ENCODE results near the gene LYPD1. TPM values are rescaled to one million over a fixed set of nuclear protein-coding genes. Genes with fewer than 3 reads are reported as not detected.
A peak's percentile ranks its signal among the peaks of the same experiment; 100 is the strongest.

The LYPD1 gene
- total and polyA plus RNA-seq, 2 of the 4 experiments (the other 2 are of a cell fraction): 66.1 to 87.6 TPM

- peak overlapping the region; percentile 98 for H3K18ac ChIP-seq (ENCODE audit: low read depth, low read length)
- peak overlapping the region; percentile 50 for H3K4me2 ChIP-seq (ENCODE audit: low read depth, low read length)
- no TSS peak for BruUV-seq (replicated peaks)
- no peak for TF ChIP-seq POLR2A (IDR thresholded peaks at IDR 0.05; ENCODE audit: low read depth, low read length)
- peak; percentile 70 for TF ChIP-seq CEBPB (IDR thresholded peaks at IDR 0.05; ENCODE audit: low read depth, low read length)
- TF ChIP-seq, protein P1, sequence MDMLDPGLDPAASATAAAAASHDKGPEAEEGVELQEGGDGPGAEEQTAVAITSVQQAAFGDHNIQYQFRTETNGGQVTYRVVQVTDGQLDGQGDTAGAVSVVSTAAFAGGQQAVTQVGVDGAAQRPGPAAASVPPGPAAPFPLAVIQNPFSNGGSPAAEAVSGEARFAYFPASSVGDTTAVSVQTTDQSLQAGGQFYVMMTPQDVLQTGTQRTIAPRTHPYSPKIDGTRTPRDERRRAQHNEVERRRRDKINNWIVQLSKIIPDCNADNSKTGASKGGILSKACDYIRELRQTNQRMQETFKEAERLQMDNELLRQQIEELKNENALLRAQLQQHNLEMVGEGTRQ (IDR thresholded peaks at IDR 0.05; ENCODE audit: low read depth, low read length): no peak
- TF ChIP-seq, protein P2, sequence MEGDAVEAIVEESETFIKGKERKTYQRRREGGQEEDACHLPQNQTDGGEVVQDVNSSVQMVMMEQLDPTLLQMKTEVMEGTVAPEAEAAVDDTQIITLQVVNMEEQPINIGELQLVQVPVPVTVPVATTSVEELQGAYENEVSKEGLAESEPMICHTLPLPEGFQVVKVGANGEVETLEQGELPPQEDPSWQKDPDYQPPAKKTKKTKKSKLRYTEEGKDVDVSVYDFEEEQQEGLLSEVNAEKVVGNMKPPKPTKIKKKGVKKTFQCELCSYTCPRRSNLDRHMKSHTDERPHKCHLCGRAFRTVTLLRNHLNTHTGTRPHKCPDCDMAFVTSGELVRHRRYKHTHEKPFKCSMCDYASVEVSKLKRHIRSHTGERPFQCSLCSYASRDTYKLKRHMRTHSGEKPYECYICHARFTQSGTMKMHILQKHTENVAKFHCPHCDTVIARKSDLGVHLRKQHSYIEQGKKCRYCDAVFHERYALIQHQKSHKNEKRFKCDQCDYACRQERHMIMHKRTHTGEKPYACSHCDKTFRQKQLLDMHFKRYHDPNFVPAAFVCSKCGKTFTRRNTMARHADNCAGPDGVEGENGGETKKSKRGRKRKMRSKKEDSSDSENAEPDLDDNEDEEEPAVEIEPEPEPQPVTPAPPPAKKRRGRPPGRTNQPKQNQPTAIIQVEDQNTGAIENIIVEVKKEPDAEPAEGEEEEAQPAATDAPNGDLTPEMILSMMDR (conservative IDR thresholded peaks at IDR 0.05; ENCODE audit: low read depth, low read length): no peak
- TF ChIP-seq BHLHE40 (IDR thresholded peaks at IDR 0.05; ENCODE audit: low read depth, low read length): no peak
- TF ChIP-seq MAFK (IDR thresholded peaks at IDR 0.05; ENCODE audit: low read depth, low read length): peak; percentile 36; the same call in 1 of the 2 replicates
- TF ChIP-seq SMC3 (IDR thresholded peaks at IDR 0.05; ENCODE audit: low read depth, low read length): no peak
- DNase-seq (peak; percentile 78), ATAC-seq (ENCODE audit: low read depth) (peak; percentile 95)
- H3K79me1 ChIP-seq (ENCODE audit: low read depth in 1 of 2, low read length in 2 of 2): peaks cover 0 to 16% of the 10 kb centered on the region in 2 experiments; a peak in 2 of 4 replicates
- dilution Hi-C loops (cut with HindIII; ENCODE audit: low sequenced_read_pairs, unreplicated experiment) (no loop called here), in situ Hi-C loops (cut with MboI; ENCODE audit: low sequenced_read_pairs) (no loop called here), intact Hi-C loops (cut with micrococcal nuclease) (no loop called here)
- H3K4me1 ChIP-seq (ENCODE audit: control insufficient read depth, insufficient read depth, low read length): peaks cover 16% of the 10 kb centered on the region
- H3K14ac ChIP-seq (replicated peaks; ENCODE audit: low read depth, low read length): peak overlapping the region; percentile 87
- peak overlapping the region; percentile 97 for H2BK20ac ChIP-seq (ENCODE audit: low read depth, low read length)
- no peaks in the 10 kb centered on the region for H3K27me3 ChIP-seq (ENCODE audit: control insufficient read depth, insufficient read depth, low read length)
- peak overlapping the region; percentile 92 for H4K5ac ChIP-seq (ENCODE audit: low read depth, low read length)
- POLR2A ChIA-PET (ENCODE audit: unreplicated experiment): interaction anchor here (0.8 kb wide), 1 partner anchor 140 kb away, joined by 3 read pairs; no protein-coding TSS in a partner anchor
- peak overlapping the region; percentile 91 for H2BK5ac ChIP-seq (ENCODE audit: low read depth, low read length, poor library complexity, severe bottlenecking)
- H3K27ac ChIP-seq (ENCODE audit: insufficient read depth, low read length): peak overlapping the region; percentile 97
- H2BK15ac ChIP-seq (ENCODE audit: low read depth, low read length): peak overlapping the region; percentile 83; the same call in 2 of the 3 replicates
- H3K23ac ChIP-seq (ENCODE audit: low read depth, low read length): peak overlapping the region; percentile 94
- peak overlapping the region; percentile 95 for H2BK120ac ChIP-seq (ENCODE audit: low read depth, low read length)
- no peak overlapping the region for H3K4me3 ChIP-seq (ENCODE audit: insufficient read depth, low read depth, low read length)
- H4K20me1 ChIP-seq (ENCODE audit: insufficient read depth, low read length): no peaks in the 10 kb centered on the region
- H3K4ac ChIP-seq (ENCODE audit: low read depth, low read length): peak overlapping the region; percentile 94
- peaks cover 3% of the 10 kb centered on the region; the same call in 1 of the 2 replicates for H3K36me3 ChIP-seq (ENCODE audit: control insufficient read depth, insufficient read depth, low read length)
- H2AK9ac ChIP-seq (replicated peaks; ENCODE audit: low read depth, low read length, poor library complexity): no peak overlapping the region
- peak overlapping the region; percentile 96 for H4K91ac ChIP-seq (ENCODE audit: insufficient read depth, low read depth, low read length)
- no peaks in the 10 kb centered on the region for H3K9me3 ChIP-seq (ENCODE audit: control insufficient read depth, insufficient read depth, low read length)
- H2AFZ ChIP-seq (replicated peaks; ENCODE audit: low read length, poor library complexity): peak overlapping the region; percentile 75
- peaks cover 8% of the 10 kb centered on the region for H3K9me1 ChIP-seq (ENCODE audit: insufficient read depth, low read length)
- WGBS, 2 experiments (ENCODE audit: extremely low coverage in 2 of 2, insufficient read length in 1 of 2): no CpG with 5 or more reads among the region's 1 CpG
- CTCF ChIA-PET: no interaction called here
- peak overlapping the region; percentile 43; the same call in 1 of the 2 replicates for H3K56ac ChIP-seq (ENCODE audit: extremely low read depth, insufficient read depth, low read length)
- H2AK5ac ChIP-seq (ENCODE audit: low read depth, low read length): peak overlapping the region; percentile 97
- peak overlapping the region; percentile 75 to 98 for H4K8ac ChIP-seq (ENCODE audit: low read depth in 2 of 2, low read length in 2 of 2)
- no peak overlapping the region for H3K9ac ChIP-seq (ENCODE audit: low read depth, low read length)
Observed at GRCh38 chr2:132690664-132691303, 20.8 kb upstream of the LYPD1 start.

Measured in IMR-90 (cell line).